Melanocyte of skin (primary cell): ENCODE measurements around the gene STAG3. TPM values are rescaled to one million over a fixed set of nuclear protein-coding genes. Genes with fewer than 3 reads are reported as not detected.

Source experiments
- total RNA-seq, 2 donors: library from RNA; depleted of rRNA; stranded (reverse); fragments of >200 nt; gene quantifications; 2 replicates each; pipeline ENCODE4 v1.2.3, GENCODE V29; 2012

STAG3 gene
- total RNA-seq: 1 to 10 TPM; 1.7 to 2.4 TPM

GRCh38 chr7:100177045-100178001 is at the start of gene STAG3, which contains the start of gene GPC2:
STAG3 (plus strand) TSS chr7:100177918; CDS start chr7:100180557, 2,639 bp downstream.
GPC2 (minus strand) TSS chr7:100177381; CDS start chr7:100177199, 182 bp downstream.

DNA sequence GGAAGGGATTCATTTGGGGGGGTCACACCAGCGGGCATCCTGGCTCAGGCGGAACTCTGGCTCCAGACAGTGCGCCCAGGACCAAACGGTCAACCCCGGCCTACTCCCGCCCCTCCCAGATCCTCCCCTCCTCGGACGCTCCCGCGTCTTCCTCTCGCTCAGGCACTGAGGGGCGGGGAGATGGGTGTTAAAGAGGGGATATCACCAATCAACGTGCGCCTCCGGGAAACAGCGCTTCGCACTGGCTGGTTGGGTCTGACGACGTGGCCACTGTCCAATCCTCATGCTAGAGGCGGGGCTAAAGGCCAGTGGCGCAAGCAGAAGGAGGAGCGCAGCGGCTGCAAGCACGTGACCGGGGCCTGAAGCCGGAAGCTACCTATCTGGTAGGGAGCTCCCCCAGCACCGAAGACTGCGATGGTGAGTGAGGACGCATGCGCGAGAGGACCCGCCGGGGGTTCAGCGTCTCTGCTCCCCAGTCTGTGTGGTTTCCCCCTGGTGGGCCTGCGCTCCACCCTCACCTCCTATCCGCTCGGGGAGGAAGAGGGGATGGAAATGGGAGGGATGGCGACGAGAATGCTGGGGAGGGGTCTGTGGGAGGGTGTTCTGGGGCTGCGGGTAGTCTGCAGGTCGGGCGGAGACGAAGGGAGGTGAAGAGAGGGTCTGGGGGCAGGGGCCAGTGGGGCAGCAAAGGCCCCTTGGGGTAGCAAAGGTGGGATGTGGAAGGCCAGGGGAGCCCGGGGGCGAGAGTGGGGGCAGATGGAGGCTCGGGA is 29.0 kb upstream of the STAG3 start, which contains the start of gene LAMTOR4:
Gene LAMTOR4 (plus strand): TSS at position 360 of the 770 bp plus-strand sequence. CDS start 55 bp downstream, at position 415.

DNA sequence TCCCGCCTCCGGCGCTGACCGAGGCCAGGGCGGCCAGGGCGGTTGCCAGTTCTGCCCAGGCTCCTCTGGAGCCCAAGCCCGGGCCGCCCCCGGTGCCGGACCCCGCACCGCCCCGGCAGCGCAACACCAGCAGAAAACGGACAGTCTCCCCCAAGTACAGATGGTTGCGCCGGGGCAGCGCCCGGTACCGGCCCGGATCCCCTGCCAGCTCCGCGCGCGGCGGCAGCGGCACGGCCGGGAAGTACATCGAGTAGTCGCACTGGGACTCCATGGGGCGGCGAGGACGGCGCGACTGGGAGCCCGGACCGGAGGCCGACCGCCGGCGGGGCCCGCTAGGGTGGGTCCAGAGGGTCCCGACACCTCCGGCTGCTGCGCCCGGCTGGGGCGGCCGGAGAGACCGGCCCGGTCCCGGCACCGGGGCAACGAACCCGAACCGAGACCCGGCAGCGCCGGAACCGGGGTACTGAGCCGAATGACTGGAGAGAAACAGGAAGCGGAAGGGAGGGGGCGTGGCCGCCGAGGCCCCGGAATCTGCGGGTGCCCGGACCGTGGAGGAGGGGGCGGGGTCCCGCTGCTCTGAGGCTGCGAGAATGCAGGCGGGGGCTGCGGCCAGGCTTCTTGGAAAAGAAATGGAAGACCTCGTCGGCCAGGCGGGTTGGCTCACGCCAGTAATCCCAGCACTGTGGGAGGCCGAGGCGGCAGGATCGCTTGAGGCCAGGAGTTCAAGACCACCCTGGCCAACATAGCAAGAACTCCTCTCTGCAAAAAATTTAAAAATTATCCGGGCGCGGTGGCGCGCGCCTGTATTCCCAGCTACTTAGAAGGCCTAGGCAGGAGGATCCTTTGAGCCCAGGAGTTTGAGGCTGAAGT is 19.3 kb upstream of the STAG3 start, which contains the start of gene TRAPPC14:
Gene TRAPPC14 (minus strand): TSS at position 495 of the 870 bp plus-strand sequence. CDS start 224 bp downstream, at position 271.

GRCh38 chr7:100219801-100220585 is 42.3 kb downstream of the STAG3 start, which contains the start of gene PVRIG:
PVRIG (plus strand) TSS chr7:100219949; CDS start chr7:100219971, 22 bp downstream.

Other genes starting within 250 kb of the STAG3 start
- gene GJC3, start 248.3 kb upstream of the STAG3 start, total RNA-seq: under 1 TPM in 1 of 2 donors, not detected in 1; 0.69 TPM
- gene AZGP1, start 201.9 kb upstream of the STAG3 start, total RNA-seq: under 1 TPM; 0.34 to 1.00 TPM
- 10 to 100 TPM; 39.3 to 68.5 TPM for gene ZKSCAN1, start 162.3 kb upstream of the STAG3 start, total RNA-seq
- 10 to 100 TPM in 1 of 2 donors, 1 to 10 TPM in 1; 7.0 to 12.4 TPM for gene ZSCAN21, start 128.1 kb upstream of the STAG3 start, total RNA-seq
- gene ZNF3, start 96.2 kb upstream of the STAG3 start, total RNA-seq: 10 to 100 TPM; 21.0 to 21.3 TPM
- gene COPS6, start 88.9 kb upstream of the STAG3 start, total RNA-seq: 10 to 100 TPM; 42.3 to 48.0 TPM
- 100 to 1,000 TPM in 1 of 2 donors, 10 to 100 TPM in 1; 69.5 to 202 TPM for gene MCM7, start 76.5 kb upstream of the STAG3 start, total RNA-seq
- 10 to 100 TPM; 11.0 to 12.4 TPM for gene AP4M1, start 76.3 kb upstream of the STAG3 start, total RNA-seq
- 10 to 100 TPM; 31.0 to 54.3 TPM for gene TAF6, start 58.6 kb upstream of the STAG3 start, total RNA-seq
- 10 to 100 TPM; 11.0 to 12.0 TPM for gene CNPY4, start 58.3 kb upstream of the STAG3 start, total RNA-seq
- 1 to 10 TPM; 2.3 to 2.8 TPM for gene MBLAC1, start 51.0 kb upstream of the STAG3 start, total RNA-seq
- gene LAMTOR4, start 29.0 kb upstream of the STAG3 start, total RNA-seq: 100 to 1,000 TPM in 1 of 2 donors, 10 to 100 TPM in 1; 96.0 to 127 TPM
- gene TRAPPC14, start 19.2 kb upstream of the STAG3 start, total RNA-seq: 10 to 100 TPM in 1 of 2 donors, 1 to 10 TPM in 1; 10.0 to 12.0 TPM
- gene GAL3ST4, start 9.3 kb upstream of the STAG3 start, total RNA-seq: 1 to 10 TPM; 3.3 to 5.2 TPM
- 1 to 10 TPM; 1.7 to 2.4 TPM for gene GPC2, start 537 bp upstream of the STAG3 start, total RNA-seq
- gene PVRIG, start 42.0 kb downstream of the STAG3 start, total RNA-seq: not detected
- gene SPDYE3, start 129.8 kb downstream of the STAG3 start, total RNA-seq: not detected
- gene PILRB, start 180.2 kb downstream of the STAG3 start, total RNA-seq: 10 to 100 TPM; 12.7 to 21.0 TPM
- gene PILRA, start 195.6 kb downstream of the STAG3 start, total RNA-seq: not detected